ENCODE measurements around the gene NUMBL.

- no peak for TF ChIP-seq CTCF (IDR thresholded peaks at IDR 0.05; ENCODE audit: insufficient read depth, low read depth, low read length)
- TF ChIP-seq EZH2 (IDR thresholded peaks at IDR 0.05; ENCODE audit: insufficient read depth, low read length), result no peak
These were observed 46.2 kb upstream of the NUMBL start for GRCh38 chr19:40736661-40737060.

Data from astrocyte (in vitro differentiated cells and primary cell).